PFSK-1 (cell line): ENCODE results near the gene HOXA9.

Source experiments
- POLR2AphosphoS5 ChIP-seq: IDR thresholded peaks from 2 replicates; pipeline ENCODE4 v1.6.1; 2012; ENCODE audit warnings: low read depth, mild to moderate bottlenecking, control low read depth, low read length, moderate library complexity
- TF ChIP-seq, protein P1 (sequence below), 2 experiments: IDR thresholded peaks; 2 replicates each; pipeline versions ENCODE4 v1.6.1 to v1.8.0; 2011 to 2012; ENCODE audit warnings: low read depth in 2 of 2, low read length in 2 of 2, control low read depth in 1 of 2, inconsistent platforms in 1 of 2, mild to moderate bottlenecking in 1 of 2, moderate library complexity in 1 of 2; ENCODE audit not compliant: insufficient read depth in 1 of 2

DNA sequence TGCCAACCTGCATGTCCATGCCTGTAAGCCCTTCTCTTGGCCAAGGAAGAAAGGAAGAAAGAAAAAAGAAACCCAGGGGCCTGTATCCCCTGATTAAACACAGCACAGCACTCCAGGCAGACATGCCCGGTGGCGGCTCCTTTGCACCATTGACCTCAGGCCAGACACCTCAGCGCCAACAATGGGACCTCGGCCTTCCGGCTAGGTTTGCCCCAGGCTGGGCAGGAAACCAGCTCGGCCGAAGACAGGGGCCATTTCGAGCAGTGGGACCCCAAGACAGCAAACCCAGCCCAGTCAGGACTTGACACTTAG, 5.9 kb upstream of the HOXA9 start:
- TF ChIP-seq, protein P1, sequence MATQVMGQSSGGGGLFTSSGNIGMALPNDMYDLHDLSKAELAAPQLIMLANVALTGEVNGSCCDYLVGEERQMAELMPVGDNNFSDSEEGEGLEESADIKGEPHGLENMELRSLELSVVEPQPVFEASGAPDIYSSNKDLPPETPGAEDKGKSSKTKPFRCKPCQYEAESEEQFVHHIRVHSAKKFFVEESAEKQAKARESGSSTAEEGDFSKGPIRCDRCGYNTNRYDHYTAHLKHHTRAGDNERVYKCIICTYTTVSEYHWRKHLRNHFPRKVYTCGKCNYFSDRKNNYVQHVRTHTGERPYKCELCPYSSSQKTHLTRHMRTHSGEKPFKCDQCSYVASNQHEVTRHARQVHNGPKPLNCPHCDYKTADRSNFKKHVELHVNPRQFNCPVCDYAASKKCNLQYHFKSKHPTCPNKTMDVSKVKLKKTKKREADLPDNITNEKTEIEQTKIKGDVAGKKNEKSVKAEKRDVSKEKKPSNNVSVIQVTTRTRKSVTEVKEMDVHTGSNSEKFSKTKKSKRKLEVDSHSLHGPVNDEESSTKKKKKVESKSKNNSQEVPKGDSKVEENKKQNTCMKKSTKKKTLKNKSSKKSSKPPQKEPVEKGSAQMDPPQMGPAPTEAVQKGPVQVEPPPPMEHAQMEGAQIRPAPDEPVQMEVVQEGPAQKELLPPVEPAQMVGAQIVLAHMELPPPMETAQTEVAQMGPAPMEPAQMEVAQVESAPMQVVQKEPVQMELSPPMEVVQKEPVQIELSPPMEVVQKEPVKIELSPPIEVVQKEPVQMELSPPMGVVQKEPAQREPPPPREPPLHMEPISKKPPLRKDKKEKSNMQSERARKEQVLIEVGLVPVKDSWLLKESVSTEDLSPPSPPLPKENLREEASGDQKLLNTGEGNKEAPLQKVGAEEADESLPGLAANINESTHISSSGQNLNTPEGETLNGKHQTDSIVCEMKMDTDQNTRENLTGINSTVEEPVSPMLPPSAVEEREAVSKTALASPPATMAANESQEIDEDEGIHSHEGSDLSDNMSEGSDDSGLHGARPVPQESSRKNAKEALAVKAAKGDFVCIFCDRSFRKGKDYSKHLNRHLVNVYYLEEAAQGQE (IDR thresholded peaks at IDR 0.05; ENCODE audit: insufficient read depth in 1 of 2, low read depth in 2 of 2, low read length in 2 of 2): no peak
- no peak for TF ChIP-seq POLR2AphosphoS5
